ENCODE results near the gene NOS1AP. TPM values are rescaled to one million over a fixed set of nuclear protein-coding genes. Genes with fewer than 3 reads are reported as not detected.

Gene NOS1AP
- total and polyA plus RNA-seq, 2 donors from 2014 or later, result 0.47 to 10.7 TPM

DNA sequence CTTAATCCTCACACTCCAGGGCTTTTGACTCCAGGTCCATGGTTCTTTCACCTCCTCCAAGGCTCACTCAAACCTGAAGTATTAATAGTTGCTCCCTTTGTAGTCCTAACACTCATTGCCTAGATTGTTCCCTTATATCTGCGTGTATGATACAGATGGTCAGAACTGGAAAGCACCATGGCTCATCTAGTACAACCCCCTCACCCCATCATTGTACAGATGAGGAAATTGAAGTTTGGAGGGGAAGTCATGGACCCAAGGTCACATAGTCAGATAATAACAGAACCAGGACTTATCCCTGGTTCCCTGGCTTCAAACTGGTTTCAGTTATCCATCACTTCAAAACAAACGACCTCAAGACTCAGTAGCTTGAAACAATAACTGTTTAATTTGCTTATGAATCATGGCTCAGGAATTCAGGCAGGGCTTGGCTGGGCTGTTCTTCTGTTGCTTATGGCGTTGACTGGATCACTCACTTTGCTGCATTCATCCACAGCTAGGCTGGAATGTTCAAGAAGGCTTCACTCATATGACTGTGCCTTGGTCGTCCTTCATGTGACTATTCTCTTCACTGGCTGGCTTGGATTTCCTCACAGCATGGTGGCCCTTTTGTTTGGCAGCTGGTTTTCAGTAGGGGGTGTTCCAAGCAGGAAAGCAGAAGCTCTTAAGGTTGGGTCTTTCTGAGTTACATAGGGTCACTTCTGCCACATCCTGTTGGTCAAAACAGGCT, 5.0 kb downstream of the NOS1AP start:
- Histone ChIP-seq H3K4me1 (ENCODE audit: control insufficient read depth in 2 of 3, insufficient read depth in 2 of 3, low read depth in 1 of 3, low read length in 3 of 3) (peaks cover 0 to 2% (median 0%) of the 10 kb centered on the region in 3 donors), H3K9me3 (ENCODE audit: control insufficient read depth in 2 of 3, insufficient read depth in 1 of 3, low read length in 3 of 3) (no peaks in the 10 kb centered on the region), H3K4me3 (ENCODE audit: low read length in 3 of 3) (no peak overlapping the region), H3K27ac (ENCODE audit: low read depth in 2 of 2, low read length in 2 of 2) (no peak overlapping the region), H3K36me3 (ENCODE audit: control insufficient read depth in 2 of 3, insufficient read depth in 3 of 3, low read length in 3 of 3) (peaks cover 0 to 5% (median 0%) of the 10 kb centered on the region in 3 donors), H3K27me3 (ENCODE audit: control insufficient read depth, insufficient read depth, low read length) (no peaks in the 10 kb centered on the region), H3K9ac (ENCODE audit: low read length in 3 of 3) (no peak overlapping the region)
- TF ChIP-seq CTCF (IDR thresholded peaks at IDR 0.05; ENCODE audit: borderline replicate concordance, extremely low read depth, insufficient read depth), result no peak
- intact Hi-C loops (cut with DNase I), result no loop called here
- DNase-seq, result no peak
- no peak for FAIRE-seq

- no peak overlapping the region for H3K4me3 ChIP-seq (ENCODE audit: low read length in 3 of 3)
- FAIRE-seq (no peak), DNase-seq (no peak)
- no peak overlapping the region for H3K27ac ChIP-seq (ENCODE audit: low read depth in 2 of 2, low read length in 2 of 2)
- peaks cover 0 to 5% (median 0%) of the 10 kb centered on the region in 3 donors for H3K36me3 ChIP-seq (ENCODE audit: control insufficient read depth in 2 of 3, insufficient read depth in 3 of 3, low read length in 3 of 3)
- H3K9ac ChIP-seq (ENCODE audit: low read length in 3 of 3), result no peak overlapping the region
- intact Hi-C loops (cut with DNase I), result no loop called here
- no peaks in the 10 kb centered on the region for H3K27me3 ChIP-seq (ENCODE audit: control insufficient read depth, insufficient read depth, low read length)
- peaks cover 0 to 3% (median 0%) of the 10 kb centered on the region in 3 donors for H3K4me1 ChIP-seq (ENCODE audit: control insufficient read depth in 2 of 3, insufficient read depth in 2 of 3, low read depth in 1 of 3, low read length in 3 of 3)
- no peaks in the 10 kb centered on the region for H3K9me3 ChIP-seq (ENCODE audit: control insufficient read depth in 2 of 3, insufficient read depth in 1 of 3, low read length in 3 of 3)
- no peak for TF ChIP-seq CTCF (IDR thresholded peaks at IDR 0.05; ENCODE audit: borderline replicate concordance, extremely low read depth, insufficient read depth)
Measured at GRCh38 chr1:162075862-162076261, 6.4 kb downstream of the NOS1AP start.

DNA sequence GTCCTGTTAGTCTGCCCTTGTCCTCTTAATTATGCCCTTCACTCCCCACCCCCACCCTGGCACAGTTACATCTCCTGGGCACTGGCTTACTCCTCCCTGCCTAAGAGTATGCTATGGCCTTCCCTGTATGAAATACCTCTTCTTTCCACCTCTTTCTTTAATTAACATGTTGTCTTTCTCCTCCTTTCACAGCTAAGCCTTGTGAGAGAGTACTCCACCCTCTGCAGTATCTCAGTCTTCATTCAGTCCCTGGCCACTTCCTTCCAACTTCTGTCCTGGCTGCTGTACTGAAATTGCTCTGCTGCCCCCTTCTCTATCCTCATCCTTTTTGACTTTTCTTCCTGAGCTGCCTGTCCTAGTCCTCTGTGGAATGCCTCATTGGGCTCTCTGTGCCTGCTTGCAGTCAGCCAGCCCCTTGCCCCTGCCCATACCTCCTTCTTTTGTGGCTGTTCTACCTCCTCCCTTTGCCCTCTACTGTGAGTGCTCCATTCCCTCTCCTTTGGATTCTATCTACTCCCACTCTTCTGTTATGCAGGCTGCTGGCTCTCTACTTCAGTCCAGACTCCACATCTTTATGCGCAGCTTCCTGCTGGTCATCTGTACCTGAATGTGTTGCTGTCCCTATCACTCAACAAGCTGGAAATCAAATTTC, 8.3 kb downstream of the NOS1AP start:
- H3K27me3 ChIP-seq (ENCODE audit: control insufficient read depth, insufficient read depth, low read length), result no peaks in the 10 kb centered on the region
- H3K9me3 ChIP-seq (ENCODE audit: control insufficient read depth in 2 of 3, insufficient read depth in 1 of 3, low read length in 3 of 3), result no peaks in the 10 kb centered on the region
- H3K27ac ChIP-seq (ENCODE audit: low read depth in 2 of 2, low read length in 2 of 2), result no peak overlapping the region
- no peak overlapping the region for H3K9ac ChIP-seq (ENCODE audit: low read length in 3 of 3)
- intact Hi-C loops (cut with DNase I), result no loop called here
- peaks cover 0 to 5% (median 0%) of the 10 kb centered on the region in 3 donors for H3K36me3 ChIP-seq (ENCODE audit: control insufficient read depth in 2 of 3, insufficient read depth in 3 of 3, low read length in 3 of 3)
- H3K4me1 ChIP-seq (ENCODE audit: control insufficient read depth in 2 of 3, insufficient read depth in 2 of 3, low read depth in 1 of 3, low read length in 3 of 3), result peaks cover 0 to 2% (median 0%) of the 10 kb centered on the region in 3 donors
- no peak for FAIRE-seq
- no peak overlapping the region for H3K4me3 ChIP-seq (ENCODE audit: low read length in 3 of 3)
- no peak for TF ChIP-seq CTCF (IDR thresholded peaks at IDR 0.05; ENCODE audit: borderline replicate concordance, extremely low read depth, insufficient read depth)
- DNase-seq, result no peak
